H1 (cell line): ENCODE measurements around the gene C1RL. TPM values are rescaled to one million over a fixed set of nuclear protein-coding genes. Genes with fewer than 3 reads are reported as not detected.

Experiments
- CTCF ChIA-PET: fragments of 300-600 bp; sonication (Branson Sonifier 250); formaldehyde crosslinking; loops from one replicate; lab custom pipeline; 2021; ENCODE audit not compliant: partially characterized antibody; lab: Charles Lee
- POLR2A ChIA-PET: fragments of 300-600 bp; sonication (Branson Sonifier 250); formaldehyde crosslinking; loops from one replicate; lab custom pipeline; 2021; ENCODE audit warnings: inconsistent platforms; ENCODE audit not compliant: partially characterized antibody; lab: Charles Lee
- DNase-seq, 2 experiments: peaks; one replicate each; pipeline versions ENCODE4 v3.0.0 to v3.0.0-alpha.2; 2010 to 2022; ENCODE audit warnings: low spot score in 2 of 2, low read depth in 1 of 2, mixed read lengths in 1 of 2
- FAIRE-seq: peaks from 2 replicates; lab custom pipeline; 2011; peaks lifted over from hg19 to GRCh38; lab: Jason Lieb, UNC
- H2AFZ ChIP-seq: 2 replicates; pipeline ENCODE4 v1.8.1; 2012; ENCODE audit warnings: low read length, inconsistent platforms
- H2AK5ac ChIP-seq: 2 replicates; pipeline ENCODE4 v1.6.1; 2013; ENCODE audit warnings: low read depth, low read length
- H2BK120ac ChIP-seq: replicated peaks from 2 replicates; pipeline ENCODE3; 2013; ENCODE audit warnings: low read depth, low read length, inconsistent platforms
- H2BK12ac ChIP-seq: 2 replicates; pipeline ENCODE4 v1.6.1; 2013; ENCODE audit warnings: low read depth, low read length
- H2BK15ac ChIP-seq: 2 replicates; pipeline ENCODE4 v1.6.1; 2013; ENCODE audit warnings: low read length
- H2BK20ac ChIP-seq: 2 replicates; pipeline ENCODE4 v1.6.1; 2013; ENCODE audit warnings: low read length
- H2BK5ac ChIP-seq: 2 replicates; pipeline ENCODE4 v1.6.1; 2013; ENCODE audit warnings: low read depth, low read length
- H3K14ac ChIP-seq: 2 replicates; pipeline ENCODE4 v1.6.1; 2013; ENCODE audit warnings: inconsistent platforms; ENCODE audit not compliant: insufficient read length
- H3K18ac ChIP-seq: 2 replicates; pipeline ENCODE4 v1.6.1; 2013; ENCODE audit warnings: low read length; ENCODE audit errors: extremely low read depth
- H3K23ac ChIP-seq: 2 replicates; pipeline ENCODE4 v1.6.1; 2013; ENCODE audit warnings: inconsistent platforms; ENCODE audit not compliant: insufficient read length
- H3K23me2 ChIP-seq: 2 replicates; pipeline ENCODE4 v1.6.1; 2013; ENCODE audit warnings: low read depth, low read length
- H3K27ac ChIP-seq: 2 replicates; pipeline ENCODE4 v1.6.1; 2011; ENCODE audit warnings: low read depth, low read length, inconsistent platforms
- H3K27me3 ChIP-seq, 4 experiments: replicated peaks in 1 of 4; 1 replicate in 1 of 4; 2 replicates in 3 of 4; pipeline versions ENCODE4 v1.6.1 to v1.8.1; 2011 to 2013; ENCODE audit warnings: low read length in 3 of 4, mild to moderate bottlenecking in 3 of 4, inconsistent platforms in 2 of 4, mixed read lengths in 2 of 4, moderate library complexity in 1 of 4; ENCODE audit not compliant: control insufficient read depth in 3 of 4, insufficient read depth in 3 of 4; ENCODE audit errors: extremely low read depth in 1 of 4
- H3K36me3 ChIP-seq, 4 experiments: 2 replicates each; pipeline versions ENCODE4 v1.6.1 to v1.8.1; 2011 to 2013; ENCODE audit warnings: mild to moderate bottlenecking in 4 of 4, low read length in 3 of 4, moderate library complexity in 2 of 4, control low read depth in 1 of 4, inconsistent platforms in 1 of 4; ENCODE audit not compliant: insufficient read depth in 4 of 4, control insufficient read depth in 2 of 4
- H3K4ac ChIP-seq: replicated peaks from 2 replicates; pipeline ENCODE3; 2013; ENCODE audit warnings: low read length, low read depth, mixed read lengths, inconsistent platforms; ENCODE audit not compliant: insufficient read length
- H3K4me1 ChIP-seq, 4 experiments: replicated peaks in 1 of 4; 1 replicate in 1 of 4; 2 replicates in 3 of 4; pipeline versions ENCODE4 v1.6.1 to v1.8.1; 2011 to 2013; ENCODE audit warnings: low read length in 3 of 4, inconsistent platforms in 2 of 4, mixed read lengths in 1 of 4; ENCODE audit not compliant: insufficient read depth in 4 of 4, control insufficient read depth in 3 of 4
- H3K4me2 ChIP-seq, 2 experiments: 2 replicates each; pipeline versions ENCODE4 v1.6.1 to v1.8.1; 2011 to 2013; ENCODE audit warnings: low read depth in 2 of 2, low read length in 2 of 2, control low read depth in 1 of 2, inconsistent platforms in 1 of 2, mild to moderate bottlenecking in 1 of 2; ENCODE audit not compliant: insufficient read depth in 1 of 2
- H3K4me3 ChIP-seq, 4 experiments: fragments of 200-600, 300-600 bp in 1 of 4; sonication (generic), shearing (Covaris generic), sonication (Bioruptor Twin) in 1 of 4; 2 replicates each; pipeline versions ENCODE4 v1.5.1 to v1.8.1; 2011 to 2016; ENCODE audit warnings: low read length in 4 of 4, low read depth in 3 of 4, control low read depth in 2 of 4, inconsistent platforms in 2 of 4, mild to moderate bottlenecking in 2 of 4, mixed read lengths in 1 of 4, moderate library complexity in 1 of 4; ENCODE audit not compliant: insufficient read depth in 2 of 4; ENCODE audit errors: extremely low read depth in 1 of 4
- H3K56ac ChIP-seq: replicated peaks from 2 replicates; pipeline ENCODE3; 2013; ENCODE audit warnings: low read depth, mild to moderate bottlenecking, mixed read lengths, low read length, inconsistent platforms; ENCODE audit not compliant: insufficient read length
- H3K79me1 ChIP-seq: 2 replicates; pipeline ENCODE4 v1.6.1; 2013; ENCODE audit warnings: low read depth, low read length, control low read depth
- H3K79me2 ChIP-seq, 2 experiments: 2 replicates each; pipeline versions ENCODE4 v1.6.1 to v1.8.1; 2012 to 2013; ENCODE audit warnings: low read length in 2 of 2, mild to moderate bottlenecking in 2 of 2, inconsistent platforms in 1 of 2; ENCODE audit not compliant: insufficient read depth in 2 of 2, control insufficient read depth in 1 of 2
- H3K9ac ChIP-seq, 4 experiments: replicated peaks in 1 of 4; 1 replicate in 1 of 4; 2 replicates in 3 of 4; pipeline versions ENCODE4 v1.6.1 to v1.8.1; 2011 to 2013; ENCODE audit warnings: low read depth in 3 of 4, low read length in 3 of 4, control low read depth in 2 of 4, mild to moderate bottlenecking in 2 of 4, moderate library complexity in 2 of 4, inconsistent platforms in 1 of 4; ENCODE audit errors: extremely low read depth in 1 of 4
- H3K9me3 ChIP-seq, 2 experiments: 2 replicates each; pipeline versions ENCODE4 v1.6.1 to v1.8.1; 2012 to 2013; ENCODE audit warnings: mild to moderate bottlenecking in 2 of 2, moderate library complexity in 2 of 2, control low read depth in 1 of 2, inconsistent platforms in 1 of 2, low read depth in 1 of 2, low read length in 1 of 2, mixed read lengths in 1 of 2; ENCODE audit not compliant: insufficient read depth in 2 of 2
- H4K20me1 ChIP-seq, 2 experiments: replicated peaks in 1 of 2; 2 replicates each; pipeline versions ENCODE3 to v1.8.1; 2011 to 2013; ENCODE audit warnings: inconsistent platforms in 2 of 2, low read length in 2 of 2, mild to moderate bottlenecking in 1 of 2; ENCODE audit not compliant: insufficient read depth in 2 of 2, control insufficient read depth in 1 of 2
- H4K5ac ChIP-seq: 2 replicates; pipeline ENCODE4 v1.6.1; 2013; ENCODE audit warnings: low read length, low read depth, mixed read lengths, inconsistent platforms; ENCODE audit not compliant: insufficient read length
- H4K8ac ChIP-seq: 2 replicates; pipeline ENCODE4 v1.8.0; 2013; ENCODE audit warnings: mild to moderate bottlenecking, moderate library complexity, low read length, inconsistent platforms; ENCODE audit not compliant: insufficient read depth; ENCODE audit errors: extremely low read depth
- H4K91ac ChIP-seq: replicated peaks from 2 replicates; pipeline ENCODE3; 2013; ENCODE audit warnings: low read length, mixed read lengths, inconsistent platforms; ENCODE audit not compliant: insufficient read length
- ATF2 ChIP-seq: IDR thresholded peaks from 2 replicates; pipeline ENCODE4 v1.6.1; 2012; ENCODE audit warnings: low read length, inconsistent platforms
- CBX5 ChIP-seq: fragments of 300-800, 300-1000 bp; sonication (generic); IDR thresholded peaks from 2 replicates; pipeline ENCODE4 v1.7.1; 2016; ENCODE audit warnings: antibody characterized with exemption, low read length, low read depth
- KDM5A ChIP-seq: fragments of 200-600 bp; IDR thresholded peaks from 2 replicates; pipeline ENCODE4 v1.7.1; 2012; ENCODE audit warnings: mild to moderate bottlenecking, low read length, inconsistent platforms, mixed read lengths
- NANOG ChIP-seq: IDR thresholded peaks from 2 replicates; pipeline ENCODE4 v1.6.1; 2011; ENCODE audit warnings: low read length, low read depth, mild to moderate bottlenecking, inconsistent platforms; ENCODE audit not compliant: insufficient read depth, poor library complexity, severe bottlenecking
- RFX5 ChIP-seq: IDR thresholded peaks from 2 replicates; pipeline ENCODE4 v1.6.1; 2011; ENCODE audit warnings: low read depth, low read length, improper control_type of control experiment, borderline replicate concordance
- TBP ChIP-seq: IDR thresholded peaks from 2 replicates; pipeline ENCODE4 v1.6.1; 2011; ENCODE audit warnings: low read depth, low read length, improper control_type of control experiment
- ZNF274 ChIP-seq: IDR thresholded peaks from 2 replicates; pipeline ENCODE4 v1.7.0; 2012; ENCODE audit warnings: low read length, borderline replicate concordance; ENCODE audit errors: extremely low read depth
- WGBS, 2 experiments: shearing (Covaris generic) in 1 of 2; methylation state at CpG; one replicate each; pipeline versions ENCODE4 v1.1.6 to v1.1.7; 2013 to 2015; ENCODE audit warnings: low lambda C conversion rate in 2 of 2, mixed read lengths in 2 of 2, inconsistent platforms in 1 of 2, low coverage in 1 of 2, missing lambda C conversion rate in 1 of 2; ENCODE audit not compliant: insufficient replicate concordance in 2 of 2, insufficient coverage in 1 of 2, insufficient read length in 1 of 2; ENCODE audit errors: extremely low coverage in 1 of 2, missing lambda C conversion rate in 1 of 2; 5-methylcytosine and 5-hydroxymethylcytosine counted together
- polyA plus RNA-seq, 7 experiments: library from polyadenylated mRNA; depleted of rRNA in 3 of 7; stranded (reverse) in 5 of 7; unstranded in 2 of 7; fragments of >200 nt in 5 of 7; fragments of 200-250 nt in 2 of 7; gene quantifications; 1 replicate in 5 of 7; 2 replicates in 1 of 7; 4 replicates in 1 of 7; pipeline versions ENCODE4 v1.2.1 to v1.2.3, GENCODE V29; 2011 to 2013; ENCODE audit warnings: missing spikeins in 2 of 7, mixed read lengths in 2 of 7
- total RNA-seq: library from RNA; stranded (reverse); fragmentation: NEBNext Ultra II Directional; extraction: Animal tissue kit (Norgen Biotek cat#: 25700); gene quantifications from 2 replicates; pipeline ENCODE4 v1.2.1, GENCODE V29; 2021

C1RL gene
- total and polyA plus RNA-seq, 2 of the 8 experiments (the other 6 are each of a cell fraction or from before 2014, with no cell fraction given) = 11.4 to 15.5 TPM

GRCh38 chr12:7058850-7059395, 50.1 kb downstream of the C1RL start:
- Histone ChIP-seq H2BK20ac (no peak overlapping the region), H3K79me1 (no peaks in the 10 kb centered on the region), H3K14ac (no peak overlapping the region), H2AK5ac (no peak overlapping the region), H3K23me2 (no peaks in the 10 kb centered on the region), H3K4ac (no peak overlapping the region), H3K4me1 (peaks cover 0 to 5% (median 2%) of the 10 kb centered on the region in 4 experiments; a peak in 3 of 7 replicates), H3K9me3 (no peaks in the 10 kb centered on the region), H2BK15ac (0 out of 2 replicates have a peak overlapping the region, but pooled peaks have one; percentile 10), H2AFZ (no peak overlapping the region), H4K5ac (no peak overlapping the region), H3K23ac (no peak overlapping the region), H3K27ac (no peak overlapping the region), H3K4me2 (no peak overlapping the region), H3K36me3 (no peaks in the 10 kb centered on the region), H2BK120ac (no peak overlapping the region), H3K18ac (no peak overlapping the region), H2BK12ac (no peak overlapping the region), H3K4me3 (no peak overlapping the region), H4K91ac (no peak overlapping the region), H3K79me2 (no peaks in the 10 kb centered on the region), H4K20me1 (no peaks in the 10 kb centered on the region), H2BK5ac (no peak overlapping the region), H3K56ac (no peak overlapping the region), H3K9ac (no peak overlapping the region), H3K27me3 (no peaks in the 10 kb centered on the region), H4K8ac (no peak overlapping the region)
- FAIRE-seq = no peak
- no peak for DNase-seq
- CTCF ChIA-PET = interaction anchor here (0.6 to 6.7 kb wide), 8 partner anchors 16 to 86 kb away, joined by 3 to 58 read pairs (median 10); partner anchors contain the start of genes C1R and C1RL
- POLR2A ChIA-PET = interaction anchor here (0.7 to 1.2 kb wide), 2 partner anchors 36 to 46 kb away, joined by 3 read pairs; no protein-coding TSS in a partner anchor
- 78% methylated on average over 9 of the region's 9 CpGs; no CpG with 5 or more reads in 1 of the 2 experiments for WGBS, 2 experiments
- TF ChIP-seq KDM5A = no peak
- TF ChIP-seq ZNF274 = no peak
- no peak for TF ChIP-seq CBX5
- TF ChIP-seq ATF2 = no peak
- no peak for TF ChIP-seq RFX5
- TF ChIP-seq TBP = no peak
- no peak for TF ChIP-seq NANOG
